ENCODE measurements around the gene AGBL1. TPM values are rescaled to one million over a fixed set of nuclear protein-coding genes. Genes with fewer than 3 reads are reported as not detected.

The AGBL1 gene
- total and polyA plus RNA-seq, 2 experiments from 2014 or later, result not detected

GRCh38 chr15:86620157-86620556 is 540.5 kb downstream of the AGBL1 start:
- no peaks in the 10 kb centered on the region for H3K27me3 ChIP-seq (replicated peaks; ENCODE audit: insufficient read depth)
- in situ Hi-C loops (cut with MboI), result no loop called here
- no peaks in the 10 kb centered on the region for H3K36me3 ChIP-seq (ENCODE audit: low read depth)
- no peaks in the 10 kb centered on the region for H3F3A ChIP-seq (ENCODE audit: insufficient read depth)
- no peaks in the 10 kb centered on the region for H3K9me2 ChIP-seq (ENCODE audit: insufficient read depth)
- 0 out of 2 replicates have a peak, but pooled peaks cover 3% of the 10 kb centered on the region for H3K4me1 ChIP-seq (ENCODE audit: insufficient read depth)
- TF ChIP-seq EZH2 (IDR thresholded peaks at IDR 0.05; ENCODE audit: insufficient read depth, poor library complexity, severe bottlenecking), result no peak
- no peak for TF ChIP-seq EZH2phosphoT487 (IDR thresholded peaks at IDR 0.05; ENCODE audit: insufficient read depth, low read depth)
- H3K27ac ChIP-seq, result no peak overlapping the region
- no peak for DNase-seq
- no peaks in the 10 kb centered on the region for H3K9me3 ChIP-seq (ENCODE audit: low read depth)
- H2AFZ ChIP-seq, result no peak overlapping the region
- H3K79me2 ChIP-seq (ENCODE audit: insufficient read depth), result no peaks in the 10 kb centered on the region
- H3K9ac ChIP-seq, result no peak overlapping the region
- H3K4me3 ChIP-seq, result no peak overlapping the region
- no peaks in the 10 kb centered on the region for H4K20me1 ChIP-seq (ENCODE audit: insufficient read depth)
- WGBS, 2 experiments (ENCODE audit: low coverage in 1 of 2, low lambda C conversion rate in 2 of 2, missing lambda C conversion rate in 2 of 2), result 14 to 18% methylated on average over 5 of the region's 5 CpGs
- no peak overlapping the region for H3K4me2 ChIP-seq (ENCODE audit: unreplicated experiment)

GRCh38 chr15:86620641-86621349 is 541.1 kb downstream of the AGBL1 start:
- Histone ChIP-seq H3K9me2 (ENCODE audit: insufficient read depth) (no peaks in the 10 kb centered on the region), H3K4me1 (ENCODE audit: insufficient read depth) (0 out of 2 replicates have a peak, but pooled peaks cover 3% of the 10 kb centered on the region), H3K27me3 (replicated peaks; ENCODE audit: insufficient read depth) (no peaks in the 10 kb centered on the region), H3K9ac (no peak overlapping the region), H4K20me1 (ENCODE audit: insufficient read depth) (no peaks in the 10 kb centered on the region), H3K36me3 (ENCODE audit: low read depth) (no peaks in the 10 kb centered on the region), H3K79me2 (ENCODE audit: insufficient read depth) (no peaks in the 10 kb centered on the region), H3K4me2 (ENCODE audit: unreplicated experiment) (no peak overlapping the region), H2AFZ (no peak overlapping the region), H3K9me3 (ENCODE audit: low read depth) (no peaks in the 10 kb centered on the region), H3F3A (ENCODE audit: insufficient read depth) (no peaks in the 10 kb centered on the region), H3K27ac (no peak overlapping the region), H3K4me3 (no peak overlapping the region)
- in situ Hi-C loops (cut with MboI), result no loop called here
- no peak for TF ChIP-seq EZH2phosphoT487 (IDR thresholded peaks at IDR 0.05; ENCODE audit: insufficient read depth, low read depth)
- no peak for TF ChIP-seq EZH2 (IDR thresholded peaks at IDR 0.05; ENCODE audit: insufficient read depth, poor library complexity, severe bottlenecking)
- 2 to 4% methylated on average over 8 of the region's 8 CpGs for WGBS, 2 experiments (ENCODE audit: low coverage in 1 of 2, low lambda C conversion rate in 2 of 2, missing lambda C conversion rate in 2 of 2)
- no peak for DNase-seq

GRCh38 chr15:86623236-86623635 is 543.6 kb downstream of the AGBL1 start:
- Histone ChIP-seq H2AFZ (no peak overlapping the region), H3K27ac (no peak overlapping the region), H3K9me2 (ENCODE audit: insufficient read depth) (no peaks in the 10 kb centered on the region), H3K9ac (no peak overlapping the region), H3F3A (ENCODE audit: insufficient read depth) (no peaks in the 10 kb centered on the region), H3K36me3 (ENCODE audit: low read depth) (no peaks in the 10 kb centered on the region), H3K27me3 (replicated peaks; ENCODE audit: insufficient read depth) (no peaks in the 10 kb centered on the region), H4K20me1 (ENCODE audit: insufficient read depth) (no peaks in the 10 kb centered on the region), H3K4me3 (no peak overlapping the region), H3K4me1 (ENCODE audit: insufficient read depth) (0 out of 2 replicates have a peak, but pooled peaks cover 3% of the 10 kb centered on the region), H3K79me2 (ENCODE audit: insufficient read depth) (no peaks in the 10 kb centered on the region), H3K4me2 (ENCODE audit: unreplicated experiment) (no peak overlapping the region), H3K9me3 (ENCODE audit: low read depth) (no peaks in the 10 kb centered on the region)
- 0 to 2% methylated on average over 2 of the region's 2 CpGs for WGBS, 2 experiments (ENCODE audit: low coverage in 1 of 2, low lambda C conversion rate in 2 of 2, missing lambda C conversion rate in 2 of 2)
- TF ChIP-seq EZH2 (IDR thresholded peaks at IDR 0.05; ENCODE audit: insufficient read depth, poor library complexity, severe bottlenecking) (no peak), EZH2phosphoT487 (IDR thresholded peaks at IDR 0.05; ENCODE audit: insufficient read depth, low read depth) (no peak)
- in situ Hi-C loops (cut with MboI), result no loop called here
- no peak for DNase-seq

GRCh38 chr15:86624261-86625036 is 544.8 kb downstream of the AGBL1 start:
- no peaks in the 10 kb centered on the region for H3K27me3 ChIP-seq (replicated peaks; ENCODE audit: insufficient read depth)
- no peaks in the 10 kb centered on the region for H3K9me2 ChIP-seq (ENCODE audit: insufficient read depth)
- WGBS, 2 experiments (ENCODE audit: low coverage in 1 of 2, low lambda C conversion rate in 2 of 2, missing lambda C conversion rate in 2 of 2), result 3 to 4% methylated on average over 6 of the region's 6 CpGs
- H4K20me1 ChIP-seq (ENCODE audit: insufficient read depth), result no peaks in the 10 kb centered on the region
- H3K9ac ChIP-seq, result no peak overlapping the region
- H3K36me3 ChIP-seq (ENCODE audit: low read depth), result no peaks in the 10 kb centered on the region
- H2AFZ ChIP-seq, result no peak overlapping the region
- TF ChIP-seq EZH2phosphoT487 (IDR thresholded peaks at IDR 0.05; ENCODE audit: insufficient read depth, low read depth) (no peak), EZH2 (IDR thresholded peaks at IDR 0.05; ENCODE audit: insufficient read depth, poor library complexity, severe bottlenecking) (no peak)
- no peak overlapping the region for H3K4me2 ChIP-seq (ENCODE audit: unreplicated experiment)
- no peaks in the 10 kb centered on the region for H3K79me2 ChIP-seq (ENCODE audit: insufficient read depth)
- no peaks in the 10 kb centered on the region for H3F3A ChIP-seq (ENCODE audit: insufficient read depth)
- H3K9me3 ChIP-seq (ENCODE audit: low read depth), result no peaks in the 10 kb centered on the region
- no peak overlapping the region for H3K27ac ChIP-seq
- peak; percentile 82 for DNase-seq
- in situ Hi-C loops (cut with MboI), result no loop called here
- 0 out of 2 replicates have a peak, but pooled peaks cover 3% of the 10 kb centered on the region for H3K4me1 ChIP-seq (ENCODE audit: insufficient read depth)
- no peak overlapping the region for H3K4me3 ChIP-seq

Data from GM23248 (cell line).